ENCODE data around the gene DCANP1. TPM values are rescaled to one million over a fixed set of nuclear protein-coding genes. Genes with fewer than 3 reads are reported as not detected.
A peak's percentile ranks its signal among the peaks of the same experiment; 100 is the strongest.
"Not testable (repeated sequence)": the region's sequence is repeated elsewhere in the genome, so short reads cannot be mapped to it uniquely, and the experiment has no call there.

The DCANP1 gene, protein sequence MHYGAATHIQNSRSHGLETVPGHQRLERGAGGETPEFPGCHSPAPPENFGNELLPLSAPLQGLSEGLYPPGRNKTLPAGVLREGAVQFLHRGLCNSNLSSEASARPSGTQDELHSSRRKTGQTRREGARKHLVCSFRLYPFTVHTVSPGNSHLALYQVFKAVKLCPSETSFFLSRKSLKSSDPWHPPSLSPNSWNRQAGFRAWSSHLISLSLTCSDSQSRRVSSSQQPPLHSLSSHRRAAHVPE
- polyA plus RNA-seq (2011; rRNA removed) (not detected in 2 replicates), polyA minus RNA-seq (2011; rRNA and poly(A)+ RNA removed) (not detected in 2 replicates)

DNA sequence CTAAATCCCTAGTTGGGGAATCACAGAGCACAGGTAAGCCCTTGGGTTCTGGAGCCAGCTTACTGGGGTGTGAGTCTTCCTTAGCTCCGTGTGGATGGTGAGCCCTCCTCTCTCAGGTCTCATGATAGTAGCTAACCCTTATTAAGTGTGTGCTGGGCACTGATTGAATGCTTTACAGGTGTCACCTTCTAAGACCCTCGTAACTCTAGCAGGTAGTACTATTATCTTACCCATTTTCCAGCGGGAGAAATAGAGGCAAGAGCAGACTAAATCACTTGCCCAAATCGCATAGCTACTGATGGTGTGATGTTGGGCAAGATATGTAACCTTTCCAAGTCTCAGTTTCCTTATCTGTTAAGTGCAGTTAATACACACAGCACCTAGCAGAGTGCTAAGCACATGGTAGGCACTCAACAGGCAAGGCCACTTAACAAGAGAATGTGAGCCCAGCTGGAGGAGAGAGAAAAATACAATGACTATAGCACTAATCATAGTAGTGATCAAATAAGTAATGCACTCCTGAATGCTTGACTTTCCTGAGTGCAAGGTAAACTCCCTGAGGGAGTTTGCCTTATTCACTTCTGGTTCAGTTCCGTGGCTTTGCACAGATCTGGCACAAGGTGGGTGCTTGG is at the start of gene DCANP1:
Gene DCANP1, minus strand, starts transcription at position 51 of the 632 bp plus-strand sequence. CDS start 240 bp downstream, outside the sequence.
- POLR2A ChIA-PET = no interaction called here
- TF ChIP-seq, protein P1, sequence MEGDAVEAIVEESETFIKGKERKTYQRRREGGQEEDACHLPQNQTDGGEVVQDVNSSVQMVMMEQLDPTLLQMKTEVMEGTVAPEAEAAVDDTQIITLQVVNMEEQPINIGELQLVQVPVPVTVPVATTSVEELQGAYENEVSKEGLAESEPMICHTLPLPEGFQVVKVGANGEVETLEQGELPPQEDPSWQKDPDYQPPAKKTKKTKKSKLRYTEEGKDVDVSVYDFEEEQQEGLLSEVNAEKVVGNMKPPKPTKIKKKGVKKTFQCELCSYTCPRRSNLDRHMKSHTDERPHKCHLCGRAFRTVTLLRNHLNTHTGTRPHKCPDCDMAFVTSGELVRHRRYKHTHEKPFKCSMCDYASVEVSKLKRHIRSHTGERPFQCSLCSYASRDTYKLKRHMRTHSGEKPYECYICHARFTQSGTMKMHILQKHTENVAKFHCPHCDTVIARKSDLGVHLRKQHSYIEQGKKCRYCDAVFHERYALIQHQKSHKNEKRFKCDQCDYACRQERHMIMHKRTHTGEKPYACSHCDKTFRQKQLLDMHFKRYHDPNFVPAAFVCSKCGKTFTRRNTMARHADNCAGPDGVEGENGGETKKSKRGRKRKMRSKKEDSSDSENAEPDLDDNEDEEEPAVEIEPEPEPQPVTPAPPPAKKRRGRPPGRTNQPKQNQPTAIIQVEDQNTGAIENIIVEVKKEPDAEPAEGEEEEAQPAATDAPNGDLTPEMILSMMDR (IDR thresholded peaks at IDR 0.05; ENCODE audit: low read depth, low read length) = no peak
- CTCF ChIA-PET = interaction anchor here (1.6 to 5.1 kb wide), 2 partner anchors 11 to 114 kb away, joined by 3 to 30 read pairs; no protein-coding TSS in a partner anchor

DNA sequence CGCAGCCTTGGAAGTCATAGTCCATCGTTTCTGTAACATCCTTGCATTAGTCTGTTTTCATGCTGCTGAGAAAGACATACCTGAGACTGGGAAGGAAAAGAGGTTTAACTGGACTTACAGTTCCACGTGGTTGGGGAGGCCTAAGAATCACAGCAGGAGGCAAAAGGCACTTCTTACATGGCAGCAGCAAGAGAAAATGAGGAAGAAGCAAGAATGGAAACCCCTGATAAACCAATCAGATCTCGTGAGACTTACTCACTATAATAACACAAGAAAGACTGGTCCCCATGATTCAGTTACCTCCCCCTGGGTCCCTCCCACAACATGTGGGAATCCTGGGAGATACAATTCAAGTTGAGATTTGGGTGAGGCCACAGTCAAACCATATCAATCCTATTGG is 48.4 kb upstream of the DCANP1 start:
- not testable (repeated sequence) for H3K27me3 ChIP-seq (ENCODE audit: control insufficient read depth, insufficient read depth, low read length); H3K4me3 ChIP-seq (ENCODE audit: low read depth, low read length); H3K27ac ChIP-seq (ENCODE audit: low read depth, low read length); DNase-seq (ENCODE audit: low read depth, low spot score); H3K9me3 ChIP-seq (ENCODE audit: control insufficient read depth, insufficient read depth, low read length)
- ChIA-PET POLR2A (interaction anchor here (1.0 kb wide), 1 partner anchor 56 kb away, joined by 3 read pairs; no protein-coding TSS in a partner anchor), CTCF (interaction anchor here (1.5 to 1.6 kb wide), 2 partner anchors 38 to 70 kb away, joined by 5 to 10 read pairs; no protein-coding TSS in a partner anchor)

More for the DNA sequence above, at the start of gene DCANP1:
- no peak within 1 kb of the TSS for H3K4me3 ChIP-seq (ENCODE audit: low read depth, low read length)
- no peak within 1 kb of the TSS for H3K27ac ChIP-seq (ENCODE audit: low read depth, low read length)
- H3K27me3 ChIP-seq (ENCODE audit: control insufficient read depth, insufficient read depth, low read length) = peaks cover 35% of the 10 kb centered on the region
- peaks cover 6% of the 10 kb centered on the region; the same call in 1 of the 2 replicates for H3K9me3 ChIP-seq (ENCODE audit: control insufficient read depth, insufficient read depth, low read length)
- no peak for DNase-seq (ENCODE audit: low read depth, low spot score)

DNA sequence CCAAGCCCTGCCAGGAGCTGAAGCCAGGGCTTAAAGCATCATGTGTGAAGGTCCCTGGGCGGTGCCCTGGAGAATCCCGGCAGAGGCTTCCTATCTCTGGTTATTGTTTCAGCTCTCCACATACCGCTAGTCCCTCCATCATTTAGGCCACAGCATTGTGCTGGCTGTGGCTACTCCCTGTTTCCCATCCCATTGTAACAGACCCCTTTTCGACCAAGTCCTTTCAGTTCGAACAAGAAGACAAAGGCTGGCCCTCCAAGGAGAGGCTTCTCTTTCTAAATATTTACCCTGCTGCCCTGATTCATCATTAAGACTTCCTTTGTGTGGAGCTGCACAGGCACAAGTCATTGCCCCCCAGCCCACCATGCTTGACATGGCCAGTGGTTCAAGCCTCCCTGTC is 47.0 kb upstream of the DCANP1 start:
- peak overlapping the region; percentile 88 for H3K27ac ChIP-seq (ENCODE audit: low read depth, low read length)
- H3K4me3 ChIP-seq (ENCODE audit: low read depth, low read length) = no peak overlapping the region
- TF ChIP-seq, protein P1 (IDR thresholded peaks at IDR 0.05; ENCODE audit: low read depth, low read length) = no peak
- H3K9me3 ChIP-seq (ENCODE audit: control insufficient read depth, insufficient read depth, low read length) = peaks cover 20% of the 10 kb centered on the region
- DNase-seq (ENCODE audit: low read depth, low spot score) = no peak
- H3K27me3 ChIP-seq (ENCODE audit: control insufficient read depth, insufficient read depth, low read length) = peaks cover 14% of the 10 kb centered on the region
- ChIA-PET CTCF (interaction anchor here (0.6 to 2.1 kb wide), 6 partner anchors 19 to 336 kb away, joined by 4 to 11 read pairs (median 6); no protein-coding TSS in a partner anchor), POLR2A (no interaction called here)

DNA sequence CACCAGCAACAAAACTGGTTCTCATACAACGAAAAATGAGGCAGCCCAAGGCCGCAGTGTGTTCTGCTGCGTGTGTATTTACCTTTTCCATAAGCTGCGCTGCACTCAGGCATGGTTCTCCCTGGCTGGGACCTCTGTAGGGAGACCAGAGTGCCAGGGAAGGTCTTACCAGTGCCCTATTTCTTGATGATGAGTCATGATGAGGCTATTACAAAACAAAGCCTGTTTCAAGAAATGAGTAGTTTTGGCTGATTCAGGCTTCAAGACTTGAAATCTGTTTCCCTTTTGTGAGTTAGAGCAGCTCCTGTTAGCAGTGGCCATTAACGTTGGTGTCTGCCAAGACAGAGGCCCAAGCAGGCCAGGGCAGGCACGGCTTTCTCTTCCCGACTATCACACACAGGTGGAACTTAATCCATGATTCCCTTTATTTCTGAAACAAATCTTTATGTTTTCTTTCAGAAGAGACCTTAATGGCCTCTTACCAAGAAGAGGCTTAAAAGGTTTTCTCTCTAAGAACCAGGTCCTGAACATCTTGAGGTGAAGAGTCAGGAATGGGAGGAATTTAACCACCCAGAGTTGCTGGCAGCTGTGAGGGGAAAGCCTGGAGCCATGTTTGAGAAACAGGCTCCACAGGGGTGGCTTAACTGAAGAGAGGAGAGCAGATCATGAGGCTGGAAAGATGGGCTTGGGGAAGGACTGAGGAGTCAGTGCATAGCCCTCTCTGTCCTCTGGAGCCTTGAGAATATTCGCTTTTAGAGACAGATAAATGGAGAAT is 46.4 kb upstream of the DCANP1 start:
- Histone ChIP-seq H3K27ac (ENCODE audit: low read depth, low read length) (peak overlapping the region; percentile 88), H3K4me3 (ENCODE audit: low read depth, low read length) (no peak overlapping the region), H3K9me3 (ENCODE audit: control insufficient read depth, insufficient read depth, low read length) (peaks cover 20% of the 10 kb centered on the region), H3K27me3 (ENCODE audit: control insufficient read depth, insufficient read depth, low read length) (peaks cover 11% of the 10 kb centered on the region)
- peak; percentile 57 for DNase-seq (ENCODE audit: low read depth, low spot score)
- ChIA-PET CTCF (interaction anchor here (0.6 to 2.1 kb wide), 7 partner anchors 20 to 337 kb away, joined by 3 to 12 read pairs (median 7); no protein-coding TSS in a partner anchor), POLR2A (no interaction called here)
- TF ChIP-seq, protein P1 (IDR thresholded peaks at IDR 0.05; ENCODE audit: low read depth, low read length) = no peak

DNA sequence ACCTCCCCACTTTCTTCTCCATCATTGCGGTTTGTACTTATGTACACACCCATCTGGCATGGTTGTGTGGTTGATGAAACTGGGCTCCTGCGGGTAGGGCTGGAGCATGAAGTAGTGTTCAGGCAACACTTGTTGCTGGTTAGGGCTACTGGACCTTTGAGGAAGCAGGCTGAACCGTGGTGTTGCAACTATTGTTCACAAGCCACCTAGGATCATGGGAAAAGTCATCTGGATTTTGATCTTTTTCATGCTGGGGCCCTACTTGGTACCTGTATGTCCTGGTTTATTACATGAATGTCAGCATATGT is 45.1 kb upstream of the DCANP1 start:
- ChIA-PET CTCF (interaction anchor here (0.9 to 2.8 kb wide), 3 partner anchors 26 to 74 kb away, joined by 3 to 12 read pairs (median 11); no protein-coding TSS in a partner anchor), POLR2A (no interaction called here)
- H3K27me3 ChIP-seq (ENCODE audit: control insufficient read depth, insufficient read depth, low read length) = peaks cover 11% of the 10 kb centered on the region
- H3K4me3 ChIP-seq (ENCODE audit: low read depth, low read length) = no peak overlapping the region
- no peak for DNase-seq (ENCODE audit: low read depth, low spot score)
- H3K27ac ChIP-seq (ENCODE audit: low read depth, low read length) = no peak overlapping the region
- TF ChIP-seq, protein P1 (IDR thresholded peaks at IDR 0.05; ENCODE audit: low read depth, low read length) = no peak
- H3K9me3 ChIP-seq (ENCODE audit: control insufficient read depth, insufficient read depth, low read length) = peaks cover 20% of the 10 kb centered on the region

Data from AG04450 (cell line).